SIG-M5 treated with dmso at 0.1 percent for 504 hours (cell line): Measurements from ENCODE around the gene TUBA1C.

ENCODE experiments used
- DNase-seq: peaks from one replicate; lab custom pipeline; 2025; ENCODE audit not compliant: unreplicated experiment; lab: John Stamatoyannopoulos, UW

TUBA1C gene

DNA sequence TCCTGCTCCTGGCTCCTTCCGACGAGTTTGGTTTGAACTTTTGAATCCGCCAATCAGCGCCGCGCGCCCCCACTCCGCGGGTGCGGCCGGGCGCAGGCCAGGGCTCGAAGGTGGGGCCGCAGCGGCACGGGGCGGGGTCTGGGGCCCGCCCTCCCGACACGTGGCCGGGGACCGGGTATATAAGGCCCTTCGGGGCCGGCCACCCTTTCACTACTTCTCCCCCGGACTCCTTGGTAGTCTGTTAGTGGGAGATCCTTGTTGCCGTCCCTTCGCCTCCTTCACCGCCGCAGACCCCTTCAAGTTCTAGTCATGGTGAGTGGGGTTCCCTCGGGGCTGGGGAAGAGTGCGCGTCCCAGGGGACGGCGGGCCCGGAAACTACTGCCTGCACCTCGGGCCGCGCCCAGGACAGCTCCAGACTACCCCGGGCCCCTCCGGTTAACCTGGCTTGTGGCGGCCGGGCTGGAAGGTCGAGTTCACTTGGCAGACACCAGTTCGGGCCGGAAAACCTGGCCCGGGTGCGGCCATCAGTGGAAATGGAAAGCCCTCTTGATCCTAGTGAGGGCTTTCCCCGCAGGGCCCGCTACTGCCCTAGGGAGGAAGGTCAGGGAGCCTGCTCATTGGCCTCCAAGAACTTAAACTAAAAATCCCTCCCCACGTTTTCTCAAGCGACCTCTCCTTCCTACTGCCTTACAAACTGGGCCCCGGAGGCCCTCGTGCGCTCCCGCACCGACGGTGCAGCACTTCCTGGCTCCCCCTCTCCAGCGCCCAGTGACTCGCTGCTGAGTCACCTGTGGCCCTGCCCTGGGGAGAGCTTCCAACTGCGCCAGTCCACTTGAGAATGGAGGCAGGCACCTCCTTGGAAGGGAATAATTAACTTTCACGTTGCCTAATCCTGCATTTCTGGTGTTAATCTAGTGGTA lies at the start of gene TUBA1C:
Gene TUBA1C (plus strand): TSS at position 210 of the 920 bp plus-strand sequence. CDS start 100 bp downstream, at position 310.
- DNase-seq: peak; percentile 96

DNA sequence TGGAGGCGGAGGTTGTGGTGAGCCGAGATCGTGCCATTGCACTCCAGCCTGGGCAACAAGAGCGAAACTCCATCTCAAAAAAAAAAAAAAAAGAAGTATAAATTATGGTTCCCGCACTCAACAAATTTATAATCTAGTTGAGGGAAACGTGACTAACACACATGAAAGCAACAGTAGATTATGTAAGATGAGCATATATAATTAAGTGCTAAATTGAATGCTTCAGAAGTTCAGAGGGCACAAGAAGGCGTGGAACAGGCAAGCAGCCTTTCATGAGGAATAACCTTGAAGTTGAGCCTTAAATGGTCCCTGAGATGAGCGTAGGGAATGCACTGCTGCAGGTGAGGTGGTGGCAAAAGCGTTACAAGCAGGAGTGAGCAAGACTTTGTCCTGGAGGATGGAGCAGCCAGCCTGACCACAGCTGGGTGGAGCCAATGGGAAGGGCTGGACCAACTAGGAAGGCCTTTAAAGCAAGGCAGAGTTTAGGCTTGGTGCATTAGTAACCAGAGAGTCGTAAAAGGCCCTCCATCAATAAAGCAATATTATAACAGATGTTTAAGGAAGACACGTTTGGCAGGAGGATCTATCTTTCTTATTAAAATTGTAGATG lies 45.4 kb upstream of the TUBA1C start:
- DNase-seq: no peak

- no peak for DNase-seq
Observed at GRCh38 chr12:49220972-49221371, 43.9 kb upstream of the TUBA1C start.

DNA sequence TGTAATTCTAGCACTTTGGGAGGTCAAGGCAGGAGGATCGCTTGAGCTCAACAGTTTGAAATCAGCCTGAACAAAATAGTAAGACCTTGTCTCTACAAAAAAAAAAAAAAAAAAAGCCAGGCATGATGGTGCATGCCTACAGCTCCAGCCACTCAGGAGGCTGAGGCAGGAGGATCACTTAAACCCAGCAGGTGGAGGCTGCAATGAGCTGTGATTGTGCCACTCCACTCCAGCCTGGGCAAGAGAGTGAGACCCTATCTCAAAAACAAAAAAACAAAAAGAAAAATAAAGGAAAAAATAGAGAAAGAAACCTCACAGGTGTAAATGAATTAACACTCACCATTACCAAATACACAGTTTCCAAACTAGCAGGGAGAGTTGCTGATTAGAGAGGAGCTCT lies 41.8 kb upstream of the TUBA1C start:
- DNase-seq: no peak

DNA sequence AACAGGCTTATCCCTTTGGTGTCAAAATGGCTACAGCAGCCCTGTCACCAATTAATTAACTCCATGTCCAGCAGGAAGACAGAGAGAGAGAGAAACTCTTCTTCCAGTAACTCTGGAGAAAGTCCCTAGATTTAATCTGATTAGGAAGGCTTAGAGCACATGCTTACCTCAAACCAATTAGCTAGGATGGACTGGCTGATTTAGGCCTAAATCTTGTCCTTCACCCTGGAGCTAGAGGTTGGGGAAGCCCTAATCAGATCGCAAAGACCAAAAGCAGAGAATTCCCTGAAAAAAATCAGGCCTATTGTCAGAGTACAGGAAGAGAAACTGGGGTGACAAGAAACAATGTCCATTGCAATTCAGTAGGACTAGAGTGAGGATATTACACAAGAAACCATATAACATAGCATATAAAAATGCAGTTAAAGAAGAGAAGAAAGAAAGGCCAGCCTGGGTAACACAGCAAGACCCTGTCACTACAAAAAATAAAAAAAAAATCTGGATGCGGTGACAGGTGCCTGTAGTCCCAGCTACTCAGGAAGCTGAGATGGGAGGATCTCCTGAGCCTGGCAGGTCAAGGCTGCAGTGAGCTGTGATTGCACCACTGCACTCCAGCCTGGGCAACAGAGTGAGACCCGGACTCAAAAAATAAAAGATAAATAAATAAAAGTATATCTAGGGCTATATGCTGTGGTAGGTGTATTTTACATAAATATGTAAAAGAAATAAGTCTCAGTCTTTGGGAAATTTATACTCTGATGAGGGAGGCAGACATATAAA lies 41.1 kb upstream of the TUBA1C start:
- DNase-seq: no peak

DNA sequence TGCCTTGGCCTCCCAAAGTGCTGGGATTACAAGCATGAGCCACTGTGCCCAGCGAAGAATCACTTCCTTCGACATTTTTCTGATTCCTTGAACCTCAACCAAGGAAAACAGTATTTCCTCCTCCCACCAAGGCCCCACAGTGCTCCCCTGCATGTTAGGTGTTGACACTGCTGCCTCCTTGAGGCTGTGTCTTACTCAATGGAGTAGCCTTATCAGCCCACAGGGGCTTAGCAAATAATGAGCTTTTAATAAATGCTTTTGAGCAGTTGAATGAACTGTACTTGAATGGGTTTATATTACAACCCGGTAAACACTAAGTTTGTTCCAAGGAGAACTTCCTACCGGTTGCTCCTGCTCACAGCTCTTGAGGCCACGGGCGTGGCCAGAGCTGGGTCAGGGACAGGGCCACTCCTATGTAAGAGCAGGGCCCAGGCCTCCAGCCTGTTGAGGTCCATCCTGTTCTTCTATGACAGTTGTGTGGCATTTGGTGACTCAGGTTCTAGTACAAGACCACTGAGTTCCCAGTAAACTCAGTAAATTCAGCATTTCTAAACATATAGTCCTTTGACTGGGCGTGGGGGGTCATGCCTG lies 39.2 kb upstream of the TUBA1C start:
- DNase-seq: no peak

DNA sequence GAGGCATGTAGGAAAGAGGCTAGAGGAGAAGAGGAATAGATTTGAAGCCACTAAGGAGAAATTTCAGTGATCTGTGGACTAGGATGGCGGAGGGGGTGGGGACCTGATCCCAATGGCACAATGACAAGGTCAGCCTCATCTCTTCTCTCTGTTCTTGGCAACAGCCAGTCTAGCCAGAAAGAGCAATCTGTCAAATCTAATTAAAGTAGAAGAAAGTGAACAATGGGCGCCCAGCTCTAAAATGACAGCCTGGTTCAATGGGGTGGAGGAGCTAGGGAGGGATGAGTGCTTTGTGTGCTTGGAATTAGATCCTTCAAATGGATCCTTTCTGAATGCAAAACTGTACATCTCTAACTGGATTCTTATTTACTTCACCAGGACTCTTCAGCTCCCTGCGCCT lies 37.2 kb upstream of the TUBA1C start:
- DNase-seq: no peak

- no peak for DNase-seq
Observed at GRCh38 chr12:49228653-49229052, 36.2 kb upstream of the TUBA1C start.

DNA sequence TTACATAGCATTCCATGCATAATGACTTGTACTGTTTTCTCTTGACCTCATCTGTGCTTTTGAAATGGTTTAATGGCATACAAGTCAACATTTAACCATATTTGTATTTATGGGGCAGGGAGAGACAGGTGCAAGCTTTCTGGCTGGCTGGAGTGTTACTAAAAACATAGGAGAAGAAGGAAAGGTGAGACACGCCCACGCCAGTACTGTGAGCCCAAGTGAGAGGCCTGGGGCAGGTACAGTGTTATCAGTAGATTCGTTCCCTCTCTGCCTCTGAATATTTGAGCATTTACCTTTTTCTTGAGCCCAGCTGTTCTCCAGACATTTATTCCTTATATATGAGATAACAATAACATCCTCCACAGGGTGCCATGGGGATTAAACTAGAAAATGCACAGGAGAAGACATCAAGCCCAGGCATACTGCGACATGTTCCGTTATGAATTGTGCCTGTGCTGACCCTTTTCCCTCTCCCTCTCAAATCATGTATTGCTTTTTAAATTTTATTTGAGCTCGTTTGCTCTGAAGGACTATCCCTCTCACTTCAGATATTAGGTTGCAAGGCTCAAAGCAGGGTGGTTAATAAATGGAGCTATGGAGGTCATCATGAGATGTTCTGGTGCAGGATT lies 34.6 kb upstream of the TUBA1C start:
- no peak for DNase-seq

DNA sequence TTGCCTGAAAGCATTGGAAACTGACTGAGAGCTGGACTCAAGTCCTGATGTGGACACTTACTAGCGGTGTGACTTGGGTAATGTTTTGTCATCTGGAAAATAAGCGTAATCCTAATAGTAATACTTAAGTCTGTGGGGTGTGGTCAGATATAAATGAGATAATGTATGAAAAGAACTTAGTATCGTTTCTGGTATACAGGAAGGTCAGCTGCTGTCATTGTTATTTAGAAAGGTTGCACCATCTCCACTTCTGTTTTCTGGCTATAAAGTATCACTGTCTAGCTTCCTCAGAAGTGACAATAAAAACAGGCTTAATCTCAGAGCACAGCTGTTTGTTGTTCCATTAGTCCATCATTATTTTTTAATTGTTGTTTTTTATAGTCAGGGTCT lies 34.1 kb upstream of the TUBA1C start:
- peak; percentile 83 for DNase-seq

DNA sequence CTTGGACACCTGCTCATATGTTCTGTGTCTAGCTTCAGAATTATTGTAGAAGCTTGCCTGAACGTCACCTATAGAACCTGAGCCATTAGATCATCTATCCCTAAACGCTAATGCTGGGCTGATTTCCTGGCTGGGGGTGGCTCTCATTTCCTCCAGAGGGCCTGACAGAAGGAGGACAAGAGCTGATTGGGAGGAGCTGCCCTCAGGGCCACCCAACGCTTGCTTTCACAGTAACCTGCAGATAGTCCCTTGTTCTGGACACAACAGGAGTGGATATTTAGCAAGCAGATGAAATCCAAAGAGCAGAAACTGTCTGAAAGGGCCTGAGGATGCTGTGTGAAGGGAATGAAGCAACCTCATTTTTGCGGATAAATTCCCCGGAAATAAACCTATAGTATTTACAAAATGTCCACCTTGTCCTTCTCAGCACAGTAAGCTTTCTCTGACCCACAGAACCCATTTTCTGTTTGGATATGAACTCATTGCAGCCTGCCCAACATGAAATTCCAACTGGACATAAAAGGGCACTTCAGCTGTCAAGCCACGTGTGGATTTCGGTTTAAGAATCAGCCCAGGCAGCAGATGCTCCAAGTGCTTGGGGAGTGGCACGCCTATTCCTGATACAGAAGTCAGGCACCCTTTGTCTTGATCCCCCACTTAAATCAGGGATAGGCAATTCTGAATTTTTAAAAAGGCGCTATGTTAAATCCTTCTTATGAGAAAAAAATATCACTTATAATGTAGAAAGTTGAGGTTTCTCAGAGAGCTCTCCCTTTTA lies 32.8 kb upstream of the TUBA1C start:
- DNase-seq: no peak

- no peak for DNase-seq
Observed at GRCh38 chr12:49232940-49233841, 31.7 kb upstream of the TUBA1C start.

- peak; percentile 99 for DNase-seq
Observed at GRCh38 chr12:49233842-49234526, 30.9 kb upstream of the TUBA1C start.

DNA sequence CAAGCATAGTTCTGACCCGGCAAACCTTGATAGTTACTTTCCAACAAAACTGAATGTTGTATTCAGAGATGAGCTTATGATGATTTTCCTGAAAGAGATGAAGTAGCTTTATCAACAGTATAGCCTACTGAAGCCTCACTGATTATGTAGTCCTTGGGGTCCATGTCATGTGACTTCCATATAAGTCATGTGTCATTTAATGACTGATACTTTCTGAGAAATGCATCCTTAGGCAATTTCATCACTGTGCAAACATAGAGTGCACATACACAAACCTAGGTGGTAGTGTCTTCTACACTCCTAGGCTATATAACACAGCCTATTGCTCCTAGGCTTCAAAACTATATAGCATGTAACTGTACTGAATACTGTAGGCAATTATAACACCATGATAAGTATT lies 28.5 kb upstream of the TUBA1C start:
- no peak for DNase-seq

DNA sequence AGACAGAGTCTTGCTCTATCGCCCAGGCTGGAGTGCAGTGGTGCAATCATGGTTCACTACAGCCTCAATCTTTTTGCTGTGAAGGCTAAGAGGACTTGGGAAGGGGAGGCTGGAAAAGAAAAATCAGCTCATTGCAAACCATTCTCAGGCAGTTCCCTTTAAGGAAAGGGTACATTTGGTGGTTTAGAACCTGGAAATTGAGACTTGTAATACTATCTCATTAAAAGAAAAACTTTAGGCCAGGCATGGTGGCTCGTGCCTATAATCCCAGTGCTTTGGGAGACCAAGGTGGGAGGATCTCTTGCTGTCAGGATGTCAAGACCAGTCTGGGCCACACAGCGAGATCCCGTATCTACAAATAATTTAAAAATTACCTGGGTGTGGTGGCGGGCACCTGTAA lies 21.3 kb upstream of the TUBA1C start:
- DNase-seq: no peak

DNA sequence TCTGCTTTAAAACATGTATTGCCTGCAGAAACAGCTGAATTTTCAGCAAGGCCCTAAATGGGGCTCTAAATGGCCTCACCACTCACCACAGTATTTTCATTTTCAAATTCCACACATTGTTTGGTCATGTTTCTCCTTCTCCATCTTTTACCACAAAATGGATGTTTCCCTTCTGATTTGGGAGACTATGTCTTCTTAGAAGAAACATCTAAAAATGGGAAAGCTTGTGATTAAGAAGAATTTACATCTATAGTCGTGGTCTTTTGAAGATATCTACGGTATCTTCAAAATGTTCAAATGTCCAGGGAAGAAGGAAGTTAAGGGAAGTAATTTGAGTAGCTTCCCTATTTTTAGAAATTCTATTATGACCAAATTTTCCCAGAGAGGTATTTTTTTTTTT lies 20.7 kb upstream of the TUBA1C start:
- DNase-seq: no peak

DNA sequence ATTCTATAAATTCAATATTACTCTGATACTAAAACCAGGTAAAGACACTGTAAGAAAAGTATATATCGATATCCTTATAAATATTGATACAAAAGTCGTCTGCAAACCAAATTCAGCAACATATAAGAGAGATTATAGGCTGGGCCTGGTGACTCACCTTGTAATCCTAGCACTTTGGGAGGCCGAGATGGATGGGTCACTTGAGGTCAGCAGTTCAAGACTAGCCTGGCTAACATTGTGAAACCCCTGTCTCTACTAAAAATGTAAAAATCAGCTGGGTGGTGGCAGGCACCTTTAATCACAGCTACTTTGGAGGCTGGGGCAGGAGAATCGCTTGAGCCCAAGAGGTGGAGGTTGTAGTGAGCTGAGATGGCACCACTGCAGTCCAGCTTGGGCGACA lies 13.5 kb upstream of the TUBA1C start:
- no peak for DNase-seq

DNA sequence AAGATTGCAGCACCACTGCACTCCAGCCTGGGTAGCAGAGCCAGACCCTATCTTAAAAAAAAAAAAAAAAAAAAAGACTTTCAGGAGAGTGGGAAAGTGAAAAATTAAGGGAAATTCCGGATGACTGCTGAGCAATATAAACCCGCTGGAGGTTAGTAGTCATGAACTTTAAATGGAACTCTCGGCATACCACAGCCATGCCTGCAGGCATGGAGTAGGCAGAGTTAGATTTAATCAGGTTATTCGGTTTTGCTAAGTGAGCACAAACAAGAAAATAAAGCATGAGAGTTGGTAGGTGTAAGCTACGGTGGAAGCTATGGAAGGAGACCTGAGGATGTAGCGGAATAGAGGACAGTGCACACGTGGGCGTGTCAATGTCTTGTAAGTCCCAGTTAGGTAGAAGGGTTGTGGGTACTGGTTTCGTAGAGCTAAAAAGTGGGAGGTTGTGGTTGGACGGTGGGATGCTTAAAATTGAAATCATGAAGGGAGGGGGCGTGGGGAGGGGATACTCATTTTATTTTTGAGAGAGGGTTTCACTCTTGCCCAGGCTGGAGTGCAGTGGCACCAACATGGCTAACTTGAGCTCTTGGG lies 11.8 kb upstream of the TUBA1C start:
- DNase-seq: no peak
